Aorta (tissue), 5 donors: ENCODE data around the gene MFSD1. TPM values are rescaled to one million over a fixed set of nuclear protein-coding genes. Genes with fewer than 3 reads are reported as not detected.

Source experiments
- ATAC-seq: fragments of 200-7000 bp; cut with Tn5 transposase; one replicate; pipeline ENCODE4 v1.9.1; 2022; ENCODE audit warnings: moderate library complexity; ENCODE audit not compliant: low FRiP score
- DNase-seq, 2 donors: peaks; one replicate each; pipeline ENCODE4 v3.0.0-alpha.2; 2020
- H3K27ac ChIP-seq, 2 donors: one replicate each; pipeline ENCODE4 v1.5.1; 2013; ENCODE audit warnings: low read length in 2 of 2, mild to moderate bottlenecking in 2 of 2, moderate library complexity in 2 of 2, control low read depth in 1 of 2, inconsistent platforms in 1 of 2, low read depth in 1 of 2
- H3K27me3 ChIP-seq, 2 donors: one replicate each; pipeline ENCODE4 v1.6.1; 2013; ENCODE audit warnings: control low read depth in 1 of 2, low read length in 1 of 2, mild to moderate bottlenecking in 1 of 2, moderate library complexity in 1 of 2; ENCODE audit not compliant: insufficient read depth in 2 of 2, control insufficient read depth in 1 of 2
- H3K36me3 ChIP-seq, 2 donors: one replicate each; pipeline ENCODE4 v1.6.1; 2013; ENCODE audit warnings: control low read depth in 1 of 2, low read length in 1 of 2, mild to moderate bottlenecking in 1 of 2; ENCODE audit not compliant: insufficient read depth in 2 of 2, control insufficient read depth in 1 of 2
- H3K4me1 ChIP-seq, 2 donors: one replicate each; pipeline ENCODE4 v1.6.1; 2013; ENCODE audit warnings: low read length in 2 of 2, control low read depth in 1 of 2, mild to moderate bottlenecking in 1 of 2, moderate library complexity in 1 of 2; ENCODE audit not compliant: insufficient read depth in 2 of 2, control insufficient read depth in 1 of 2
- H3K4me3 ChIP-seq, 2 donors: one replicate each; pipeline ENCODE4 v1.5.1; 2013; ENCODE audit warnings: low read length in 2 of 2, control low read depth in 1 of 2, mild to moderate bottlenecking in 1 of 2
- H3K9me3 ChIP-seq: one replicate; pipeline ENCODE4 v1.6.1; 2013; ENCODE audit warnings: mild to moderate bottlenecking, low read length; ENCODE audit not compliant: control insufficient read depth
- WGBS, 2 donors: extraction: QIAGEN DNeasy Blood & Tissue Kit; methylation state at CpG; one replicate each; pipeline ENCODE4 v1.1.7; 2013; 5-methylcytosine and 5-hydroxymethylcytosine counted together
- intact Hi-C, 2 donors: fragments of 100-400 bp; cut with DNase I; formaldehyde crosslinking; loops; one replicate each; pipeline versions ENCODE4 v1.14.2 to v1.15.0; 2022
- polyA plus RNA-seq, 2 donors: library from polyadenylated mRNA; stranded (reverse); fragments of 200-250 nt; gene quantifications; one replicate each; pipeline ENCODE4 v1.2.3, GENCODE V29; 2013
- total RNA-seq, 2 donors: library from RNA; stranded (reverse); fragmentation: NEBNext Ultra II Directional; extraction: Animal tissue kit (Norgen Biotek cat#: 25700); gene quantifications; one replicate each; pipeline ENCODE4 v1.2.1, GENCODE V29; 2021
- donor health status: healthy with polysubstance abuse.
- donor health status: Bipolar disorder and iron deficiency.
- donor health status: DM: no; HTN: no; CAD: no.
- donor health status: DM: no; HTN: no; CAD: no.
- donor health status: DM: yes; HTN: yes; CAD: no.

Gene MFSD1
- total and polyA plus RNA-seq, 4 donors = 44.9 to 81.0 (median 67.5) TPM

DNA sequence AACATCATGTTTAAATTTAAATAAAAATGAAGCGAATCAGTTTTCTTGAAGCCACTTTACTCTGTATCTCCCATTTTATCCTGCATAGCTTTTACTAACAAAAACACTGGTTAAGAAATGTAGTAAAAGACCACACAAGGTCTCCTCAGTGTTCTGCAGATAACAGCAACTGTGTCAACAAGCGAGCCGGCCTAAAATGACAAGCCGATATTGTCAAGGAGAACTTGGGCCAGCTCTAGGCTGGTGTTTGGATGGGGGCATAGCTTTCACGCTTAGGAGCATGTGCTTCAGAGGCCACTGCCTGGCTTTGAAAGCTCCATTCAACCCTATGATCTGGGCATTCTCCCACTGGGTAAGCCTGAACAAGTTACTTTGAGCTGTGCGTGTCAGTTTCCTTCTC lies 38.1 kb downstream of the MFSD1 start:
- Histone ChIP-seq H3K27me3 (no peaks in the 10 kb centered on the region), H3K27ac (no peak overlapping the region), H3K9me3 (no peaks in the 10 kb centered on the region), H3K36me3 (no peaks in the 10 kb centered on the region), H3K4me1 (no peaks in the 10 kb centered on the region), H3K4me3 (no peak overlapping the region)
- 23 to 28% methylated on average over 6 of the region's 6 CpGs for WGBS, 2 donors
- DNase-seq = no peak
- intact Hi-C loops = no loop called here
- no peak for ATAC-seq

DNA sequence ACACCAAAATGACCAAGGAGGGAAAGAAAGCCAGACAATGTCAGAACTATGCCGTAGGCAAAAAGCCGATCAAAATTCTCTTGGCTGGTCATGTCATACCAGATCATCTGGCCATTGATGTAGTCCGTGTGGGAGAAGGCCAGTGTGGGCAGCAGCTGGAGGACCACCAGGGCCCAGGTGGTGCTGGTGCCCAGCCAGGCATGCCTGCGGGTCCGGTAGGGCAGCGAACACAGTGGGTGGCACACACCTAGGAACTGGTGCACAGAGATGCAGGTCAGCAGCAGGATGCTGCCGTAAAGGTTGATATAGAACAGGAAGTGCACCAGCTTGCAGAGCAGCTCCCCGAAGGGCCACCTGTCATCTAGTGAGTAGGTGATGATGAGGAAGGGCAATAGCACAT lies 39.5 kb downstream of the MFSD1 start:
- 90% methylated on average over 8 of the region's 8 CpGs for WGBS, 2 donors
- no peaks in the 10 kb centered on the region for H3K9me3 ChIP-seq
- no peaks in the 10 kb centered on the region for H3K4me1 ChIP-seq
- no peak for ATAC-seq
- H3K27me3 ChIP-seq = no peaks in the 10 kb centered on the region
- no peak overlapping the region for H3K27ac ChIP-seq
- intact Hi-C loops = no loop called here
- no peaks in the 10 kb centered on the region for H3K36me3 ChIP-seq
- no peak for DNase-seq
- no peak overlapping the region for H3K4me3 ChIP-seq

DNA sequence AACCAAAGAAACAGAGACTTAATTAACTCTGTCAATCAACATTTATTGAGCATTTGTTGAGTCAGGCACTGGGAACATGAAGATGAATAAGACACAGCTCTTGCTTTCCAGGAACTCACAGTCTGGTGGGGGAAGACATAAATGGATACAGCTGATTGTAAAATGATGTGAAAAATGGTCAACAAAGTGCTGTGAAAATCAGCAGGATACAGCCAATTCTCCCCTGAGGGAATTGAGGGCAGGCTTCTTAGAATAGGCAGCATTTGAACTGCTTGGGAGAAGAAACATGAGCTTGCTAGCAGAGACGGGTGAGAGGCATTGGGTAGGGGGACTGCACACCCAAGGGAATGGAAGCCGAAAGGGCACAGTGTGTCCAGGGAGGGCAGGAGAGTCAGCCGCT lies 41.1 kb downstream of the MFSD1 start:
- H3K36me3 ChIP-seq = no peaks in the 10 kb centered on the region
- no peak for DNase-seq
- no peak overlapping the region for H3K4me3 ChIP-seq
- intact Hi-C loops = no loop called here
- H3K27ac ChIP-seq = no peak overlapping the region
- 56 to 59% methylated on average over 3 of the region's 3 CpGs for WGBS, 2 donors
- H3K9me3 ChIP-seq = no peaks in the 10 kb centered on the region
- H3K4me1 ChIP-seq = no peaks in the 10 kb centered on the region
- ATAC-seq = no peak
- no peaks in the 10 kb centered on the region for H3K27me3 ChIP-seq

DNA sequence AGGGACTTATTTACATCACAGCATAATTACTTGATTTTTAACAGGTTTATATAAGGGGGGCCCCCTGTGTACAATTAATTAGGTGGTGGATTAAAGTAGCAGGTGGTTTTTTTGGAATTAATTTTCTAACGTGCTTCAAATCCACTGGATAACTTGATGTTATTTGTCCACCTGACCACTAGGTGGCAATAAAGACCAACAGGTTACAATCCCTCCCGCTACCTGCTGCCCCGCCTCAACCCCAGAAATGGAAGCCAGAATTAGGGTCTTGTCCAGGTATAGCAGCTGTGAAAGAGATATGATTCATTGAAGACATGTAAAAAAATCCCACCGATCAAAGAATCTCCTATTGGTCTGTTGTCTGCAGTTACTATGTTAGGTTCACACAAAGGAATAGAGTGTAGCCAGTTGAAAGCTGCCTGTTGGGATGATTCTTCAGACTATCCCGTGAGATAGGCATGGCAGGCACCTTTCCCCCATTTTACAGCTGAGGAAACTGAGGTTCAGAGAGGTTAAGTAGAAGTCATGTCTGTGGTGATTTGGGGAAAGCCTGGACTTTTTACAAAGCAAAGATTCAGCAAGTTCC lies 44.0 kb downstream of the MFSD1 start:
- Histone ChIP-seq H3K4me3 (no peak overlapping the region), H3K27me3 (no peaks in the 10 kb centered on the region), H3K27ac (no peak overlapping the region), H3K4me1 (no peaks in the 10 kb centered on the region), H3K36me3 (no peaks in the 10 kb centered on the region), H3K9me3 (no peaks in the 10 kb centered on the region)
- 17 to 20% methylated on average over 5 of the region's 5 CpGs for WGBS, 2 donors
- intact Hi-C loops = loop anchor here in 1 of 2 donors (2.0 kb wide), 1 partner anchor 415 kb away; no protein-coding TSS in a partner anchor
- no peak for ATAC-seq
- DNase-seq = no peak

DNA sequence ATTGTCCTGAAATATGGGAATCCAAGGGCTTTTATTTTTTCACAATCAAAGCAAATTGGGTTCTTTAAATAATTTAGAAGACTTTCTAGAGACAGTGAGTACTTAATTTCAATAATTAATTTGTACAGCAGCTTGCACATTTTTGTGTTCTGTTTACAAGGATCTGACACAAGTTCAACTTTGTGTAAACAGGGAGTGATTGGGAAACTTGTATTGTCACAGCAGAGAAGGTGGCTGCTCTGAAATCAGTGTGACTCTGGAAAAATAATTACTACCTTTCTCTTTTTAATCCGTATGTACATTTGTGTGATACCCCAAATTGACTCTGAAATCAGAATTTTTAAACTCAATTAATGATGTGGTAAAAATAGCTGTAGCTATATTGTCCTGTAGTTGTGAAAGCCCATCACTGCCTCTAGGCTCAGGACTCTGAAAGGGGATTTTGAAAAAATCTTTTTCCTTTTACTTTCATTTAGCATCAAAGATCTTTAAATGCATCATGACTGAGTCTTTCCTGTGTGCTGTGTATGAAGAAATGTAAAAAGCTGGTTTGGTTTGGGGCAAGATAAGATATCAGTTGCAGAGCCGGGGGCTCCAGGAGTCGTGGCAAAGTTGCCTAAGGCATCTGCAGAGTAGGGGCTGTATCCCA lies 45.1 kb downstream of the MFSD1 start:
- intact Hi-C loops = loop anchor here in 1 of 2 donors (2.0 kb wide), 1 partner anchor 414 kb away; no protein-coding TSS in a partner anchor

DNA sequence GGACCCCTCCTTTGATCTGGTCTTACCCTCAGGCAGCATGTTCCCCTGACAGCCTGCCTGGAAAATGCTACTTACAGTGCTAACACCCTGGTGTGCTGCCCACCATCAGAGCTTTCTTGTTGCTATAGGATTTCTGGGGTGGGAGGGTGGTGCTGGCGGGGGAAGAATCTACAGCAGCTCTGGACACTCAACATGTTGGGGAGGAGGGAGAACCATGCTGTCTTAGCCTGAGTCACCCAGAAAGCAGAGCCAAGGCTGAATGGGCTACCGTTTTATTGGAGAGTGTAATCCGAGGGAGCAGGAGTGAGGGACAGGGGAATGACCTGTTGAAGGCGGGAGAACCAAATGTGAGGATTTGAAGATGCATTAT lies 45.6 kb downstream of the MFSD1 start:
- Histone ChIP-seq H3K9me3 (no peaks in the 10 kb centered on the region), H3K27ac (no peak overlapping the region), H3K4me3 (no peak overlapping the region), H3K36me3 (no peaks in the 10 kb centered on the region), H3K27me3 (no peaks in the 10 kb centered on the region), H3K4me1 (no peaks in the 10 kb centered on the region)
- intact Hi-C loops = loop anchor here in 1 of 2 donors (2.0 kb wide), 1 partner anchor 413 kb away; no protein-coding TSS in a partner anchor
- DNase-seq (no peak), ATAC-seq (no peak)
- 56 to 68% methylated on average over 4 of the region's 4 CpGs for WGBS, 2 donors

More for the DNA sequence above, 45.1 kb downstream of the MFSD1 start:
- ATAC-seq (no peak), DNase-seq (no peak)
- no peak overlapping the region for H3K4me3 ChIP-seq
- H3K4me1 ChIP-seq = no peaks in the 10 kb centered on the region
- H3K9me3 ChIP-seq = no peaks in the 10 kb centered on the region
- H3K27me3 ChIP-seq = no peaks in the 10 kb centered on the region
- WGBS, 2 donors = 52 to 54% methylated on average over 3 of the region's 3 CpGs
- H3K27ac ChIP-seq = no peak overlapping the region
- H3K36me3 ChIP-seq = no peaks in the 10 kb centered on the region

DNA sequence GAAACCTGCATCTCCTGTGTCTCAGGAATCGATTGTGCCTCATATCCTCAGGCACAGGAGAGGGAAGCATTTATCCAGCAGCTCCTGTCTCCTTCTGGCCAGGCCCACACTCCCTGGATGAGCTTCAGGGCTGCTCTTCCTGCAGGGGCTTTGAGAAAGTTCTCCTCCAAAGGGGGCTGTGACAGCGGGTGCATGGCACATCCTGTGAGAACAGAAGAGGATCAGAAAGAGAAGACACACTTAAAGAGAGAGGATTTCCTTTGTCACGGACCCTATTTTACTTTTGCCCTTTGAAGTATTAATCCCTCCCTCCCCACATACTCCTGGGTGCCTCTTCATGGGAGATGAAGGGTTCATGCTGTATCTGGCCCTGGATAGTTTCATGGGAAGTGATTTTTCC lies 46.0 kb downstream of the MFSD1 start:
- 49 to 57% methylated on average over 3 of the region's 3 CpGs for WGBS, 2 donors
- no peaks in the 10 kb centered on the region for H3K9me3 ChIP-seq
- DNase-seq = no peak
- intact Hi-C loops = loop anchor here in 1 of 2 donors (2.0 kb wide), 1 partner anchor 413 kb away; no protein-coding TSS in a partner anchor
- H3K36me3 ChIP-seq = no peaks in the 10 kb centered on the region
- H3K4me3 ChIP-seq = no peak overlapping the region
- H3K27me3 ChIP-seq = no peaks in the 10 kb centered on the region
- no peaks in the 10 kb centered on the region for H3K4me1 ChIP-seq
- ATAC-seq = no peak
- no peak overlapping the region for H3K27ac ChIP-seq

DNA sequence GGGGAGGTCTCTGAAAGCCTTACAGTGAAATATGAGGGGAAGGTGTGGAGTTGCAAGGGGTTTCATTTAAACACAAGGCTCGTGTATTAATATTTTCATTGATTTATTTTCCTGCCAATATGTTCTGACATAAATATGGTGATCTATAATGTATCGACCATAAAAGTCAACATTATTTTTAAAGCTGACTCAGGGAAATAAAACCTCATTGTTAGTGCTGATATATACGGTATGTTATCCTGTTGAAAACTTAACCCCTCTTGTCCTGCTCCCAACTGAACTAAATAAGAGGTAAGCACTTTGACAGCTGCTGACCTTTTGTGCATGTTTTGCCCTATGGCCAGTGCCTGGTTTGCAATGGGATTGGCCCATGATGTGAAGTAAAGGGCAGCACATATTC lies 47.9 kb downstream of the MFSD1 start:
- H3K4me3 ChIP-seq = no peak overlapping the region
- H3K36me3 ChIP-seq = no peaks in the 10 kb centered on the region
- 48 to 53% methylated on average over 3 of the region's 3 CpGs for WGBS, 2 donors
- H3K9me3 ChIP-seq = no peaks in the 10 kb centered on the region
- ATAC-seq = no peak
- no peaks in the 10 kb centered on the region for H3K27me3 ChIP-seq
- H3K4me1 ChIP-seq = no peaks in the 10 kb centered on the region
- no peak overlapping the region for H3K27ac ChIP-seq
- DNase-seq = no peak
- intact Hi-C loops = loop anchor here in 1 of 2 donors (5.0 kb wide), 1 partner anchor 408 kb away; no protein-coding TSS in a partner anchor

DNA sequence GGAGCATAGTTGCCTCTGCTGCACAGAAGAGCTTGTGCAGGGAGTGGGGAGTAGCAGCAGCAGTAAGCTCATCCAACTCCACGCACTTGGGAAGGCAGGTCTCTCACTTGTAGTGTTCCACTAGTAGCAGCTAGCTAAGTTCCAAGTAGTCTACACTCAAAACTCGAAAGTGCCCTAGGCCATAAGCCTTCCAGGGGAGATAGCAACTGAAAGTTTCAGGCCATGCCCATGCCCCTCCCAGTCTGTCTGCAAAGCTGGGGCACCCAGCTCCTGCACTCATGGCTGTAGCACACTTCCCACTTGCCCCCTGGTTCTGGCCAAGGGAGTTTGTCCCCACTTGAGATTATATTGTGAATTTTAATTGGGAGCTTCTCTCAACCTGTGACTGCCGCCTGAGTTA lies 57.5 kb downstream of the MFSD1 start:
- Histone ChIP-seq H3K4me1 (no peaks in the 10 kb centered on the region), H3K9me3 (peaks cover 7% of the 10 kb centered on the region), H3K27ac (no peak overlapping the region), H3K27me3 (no peaks in the 10 kb centered on the region), H3K4me3 (no peak overlapping the region), H3K36me3 (no peaks in the 10 kb centered on the region)
- no peak for DNase-seq
- peak; percentile 19 for ATAC-seq
- intact Hi-C loops = no loop called here
- WGBS, 2 donors = 84 to 87% methylated on average over 3 of the region's 3 CpGs
